Stimulated activated CD8-positive, alpha-beta memory T cell treated with anti-CD3 and anti-CD28 coated beads, Interleukin-15, amount 100 ng/mL, for 4 hours (primary cell): ENCODE data around the gene HIGD1B.
A peak's percentile ranks its signal among the peaks of the same experiment; 100 is the strongest.

Experiments
- DNase-seq, 2 donors: peaks; one replicate each; pipeline ENCODE4 v3.0.0-alpha.2; 2020; ENCODE audit warnings: low read depth in 2 of 2

HIGD1B gene

GRCh38 chr17:44837196-44837595 is 10.5 kb upstream of the HIGD1B start:
- no peak for DNase-seq

- no peak for DNase-seq
Measured at GRCh38 chr17:44840274-44840673, 7.4 kb upstream of the HIGD1B start.

DNA sequence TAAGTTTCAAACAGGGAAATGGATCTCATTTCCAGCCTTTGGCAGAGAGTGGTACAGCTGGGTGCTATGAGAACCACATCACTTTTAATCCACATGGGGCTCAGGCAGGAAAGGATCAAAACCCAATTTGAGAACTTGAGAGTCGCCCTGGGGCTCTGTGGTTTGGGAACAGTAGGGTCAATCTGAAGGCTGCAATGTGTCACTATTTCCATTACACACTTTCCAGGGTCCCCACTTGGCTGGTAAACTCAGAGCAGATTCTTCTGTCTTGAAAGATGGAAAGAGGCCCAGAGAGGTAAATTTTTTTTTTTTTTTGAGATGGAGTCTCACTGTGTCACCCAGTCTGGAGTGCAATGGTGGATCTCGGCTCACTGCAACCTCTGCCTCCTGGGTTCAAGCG is 6.7 kb upstream of the HIGD1B start:
- DNase-seq = no peak

GRCh38 chr17:44842748-44843147 is 4.9 kb upstream of the HIGD1B start:
- DNase-seq = no peak

- no peak for DNase-seq
Measured at GRCh38 chr17:44844390-44844830, 3.3 kb upstream of the HIGD1B start.

DNA sequence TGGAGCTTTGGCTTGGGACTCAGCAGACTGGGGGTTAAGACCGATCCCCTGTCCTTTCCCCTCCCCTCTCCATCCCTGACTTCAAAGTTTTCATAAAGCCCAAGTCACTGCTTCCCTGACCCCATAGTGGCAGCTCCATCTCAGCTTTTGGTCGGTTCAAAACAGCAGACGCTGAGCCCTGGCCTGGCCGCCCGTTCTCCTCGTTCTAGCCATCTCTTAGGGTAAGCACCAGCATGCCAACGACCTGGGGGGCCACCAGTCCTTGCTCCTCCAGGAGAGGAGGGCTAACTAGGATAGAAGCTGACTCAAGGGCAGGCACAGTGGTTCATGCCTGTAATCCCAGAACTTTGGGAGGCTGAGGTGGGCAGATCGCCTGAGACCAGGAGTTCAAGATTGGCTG is 1.5 kb upstream of the HIGD1B start:
- no peak for DNase-seq

- DNase-seq = no peak
Measured at GRCh38 chr17:44848257-44848795, 643 bp downstream of the HIGD1B start.

DNA sequence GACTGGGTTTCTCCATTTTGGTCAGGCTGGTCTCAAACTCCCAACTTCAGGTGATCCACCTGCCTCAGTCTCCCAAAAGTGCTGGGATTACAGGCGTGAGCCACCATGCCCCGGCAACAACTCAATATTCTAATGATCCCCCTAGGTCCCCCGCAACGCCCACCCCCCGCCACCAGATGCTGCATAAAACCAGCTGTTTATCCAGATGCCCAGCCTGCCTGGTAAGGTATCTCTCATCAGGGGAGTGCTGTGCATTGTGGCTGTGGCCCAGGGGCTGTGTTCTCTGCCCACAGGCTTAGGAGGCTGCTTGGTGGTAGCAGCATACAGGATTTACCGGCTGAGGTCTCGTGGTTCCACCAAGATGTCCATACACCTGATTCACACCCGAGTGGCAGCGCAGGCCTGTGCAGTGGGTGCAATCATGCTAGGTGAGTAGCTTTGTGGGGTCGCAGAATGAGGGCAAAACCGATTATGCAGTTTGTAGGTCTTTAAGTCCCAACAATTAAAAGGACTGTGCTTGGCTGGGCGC is 1.3 kb downstream of the HIGD1B start:
- DNase-seq = no peak

DNA sequence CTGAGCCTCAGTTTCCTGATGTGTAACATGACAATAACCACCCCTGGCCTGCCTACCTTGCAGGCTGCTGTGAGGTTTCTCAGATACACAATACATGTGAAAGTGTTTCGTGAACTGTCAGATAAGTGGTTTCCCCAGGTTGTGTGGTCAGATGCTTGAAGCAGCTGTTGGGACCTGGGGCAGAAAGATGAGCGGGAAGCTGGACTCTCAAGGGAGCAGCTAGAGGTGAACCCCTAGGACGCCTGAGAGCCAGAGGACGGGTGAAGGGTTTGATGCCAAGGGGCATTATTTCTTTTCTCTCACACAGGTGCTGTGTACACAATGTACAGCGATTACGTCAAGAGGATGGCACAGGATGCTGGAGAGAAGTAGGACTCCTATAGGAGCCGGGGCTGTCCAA is 2.3 kb downstream of the HIGD1B start:
- no peak for DNase-seq

GRCh38 chr17:44850612-44851011 is 2.9 kb downstream of the HIGD1B start:
- no peak for DNase-seq

DNA sequence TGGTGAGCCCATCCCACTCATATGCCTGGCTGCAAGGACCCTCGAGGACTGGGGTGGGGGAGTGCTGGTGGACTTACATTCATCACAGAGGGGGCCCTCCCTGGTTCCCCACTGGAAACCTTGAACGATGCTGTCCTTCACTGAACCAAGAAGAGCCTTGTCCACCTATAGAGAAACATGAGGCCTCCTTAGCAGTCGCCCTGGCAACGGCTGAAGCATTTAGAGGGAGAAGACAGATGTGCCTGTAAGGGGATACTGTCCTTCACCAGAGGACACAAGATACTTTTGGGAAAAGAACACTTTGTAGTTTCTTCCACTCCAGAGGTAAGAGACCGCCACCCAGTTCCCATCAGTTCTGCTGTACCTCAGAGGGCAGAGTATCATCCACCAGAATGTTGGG is 6.5 kb downstream of the HIGD1B start:
- DNase-seq = no peak

DNA sequence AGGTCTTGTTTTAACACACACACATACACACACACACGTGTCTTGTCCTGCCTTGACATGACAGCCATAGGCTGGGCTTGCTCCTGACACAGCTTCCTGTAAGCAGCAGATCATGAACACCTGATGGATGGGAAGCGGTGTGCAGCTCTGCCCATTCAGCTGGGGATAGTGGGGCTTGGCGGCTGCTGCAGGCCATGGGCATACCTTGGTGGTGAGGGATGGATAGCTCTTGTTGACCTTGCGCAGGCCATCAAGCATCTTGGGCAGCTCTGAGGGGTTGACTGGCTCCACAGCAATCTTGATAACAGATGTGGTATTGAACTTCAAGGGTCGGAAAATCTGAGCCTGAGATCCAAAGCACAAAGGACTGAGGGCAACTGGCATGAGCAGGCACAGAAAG is 12.0 kb downstream of the HIGD1B start:
- no peak for DNase-seq

DNA sequence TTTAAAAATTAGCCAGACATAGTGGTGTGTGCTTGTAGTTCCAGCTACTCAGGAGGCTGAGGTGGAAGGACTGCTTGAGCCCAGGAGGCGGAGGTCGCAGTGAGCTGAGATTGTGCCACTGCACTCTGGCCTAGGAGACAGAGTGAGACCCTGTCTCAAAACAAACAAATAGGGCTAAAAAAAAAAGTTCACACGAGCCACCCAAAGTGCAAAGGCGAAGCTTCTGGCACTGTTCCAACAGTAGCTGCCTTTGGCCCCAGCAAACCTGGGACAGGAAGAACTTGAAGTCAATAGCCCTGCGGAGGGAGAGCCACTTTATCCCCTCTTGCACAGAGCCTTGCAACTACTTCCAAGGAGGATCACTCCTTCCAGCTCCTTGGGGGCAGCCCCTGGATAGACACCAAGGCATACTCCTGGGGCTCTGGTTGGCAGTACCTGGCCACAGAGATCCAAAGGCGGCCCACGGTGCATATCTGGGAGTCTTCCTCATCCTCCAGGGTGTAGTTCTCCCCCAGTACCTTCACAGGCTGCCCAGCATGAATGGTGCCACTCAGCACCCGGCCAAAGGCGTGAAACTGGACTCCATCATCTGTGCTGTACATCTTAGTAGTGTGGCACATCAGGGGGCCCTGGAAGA is 14.7 kb downstream of the HIGD1B start:
- DNase-seq = no peak

DNA sequence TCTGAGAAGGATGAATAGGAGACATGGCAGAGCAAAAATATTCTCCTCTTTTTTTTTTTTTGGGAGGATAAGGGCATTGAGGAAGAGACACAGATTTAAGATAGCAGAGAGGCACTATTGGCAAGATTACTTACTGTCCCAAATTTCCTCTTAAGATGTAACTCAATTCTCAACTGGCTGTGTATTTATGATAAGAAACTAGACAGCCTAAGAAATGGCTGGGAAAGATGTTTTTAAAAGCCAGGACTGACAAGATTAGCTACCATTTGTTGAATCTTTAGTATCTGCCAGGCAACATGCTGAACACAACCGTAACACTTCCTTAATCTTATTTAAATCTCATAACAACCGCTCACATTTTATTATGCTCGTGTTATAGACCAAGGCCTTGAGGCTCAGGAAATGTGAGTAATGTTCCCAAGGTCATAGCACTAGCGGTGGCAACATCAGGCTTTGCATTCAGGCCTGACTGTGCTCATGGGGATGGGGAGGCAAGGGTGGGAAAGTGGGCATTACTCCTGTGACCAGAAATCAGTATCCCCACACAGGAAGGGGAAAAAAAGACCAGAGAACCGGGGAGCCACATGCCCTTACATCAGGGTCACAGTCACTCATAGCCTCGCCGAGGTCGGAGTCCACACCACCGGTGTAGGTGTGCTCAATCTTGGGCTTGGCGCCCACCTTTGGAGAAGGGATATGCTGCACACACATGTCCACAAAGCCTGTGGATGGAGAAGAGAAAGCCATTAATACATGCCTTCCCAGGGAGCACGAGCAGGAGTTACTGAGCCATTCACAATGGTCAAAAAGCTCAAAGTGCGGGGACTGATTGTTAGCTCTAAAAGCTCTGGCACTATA is 15.6 kb downstream of the HIGD1B start:
- no peak for DNase-seq

DNA sequence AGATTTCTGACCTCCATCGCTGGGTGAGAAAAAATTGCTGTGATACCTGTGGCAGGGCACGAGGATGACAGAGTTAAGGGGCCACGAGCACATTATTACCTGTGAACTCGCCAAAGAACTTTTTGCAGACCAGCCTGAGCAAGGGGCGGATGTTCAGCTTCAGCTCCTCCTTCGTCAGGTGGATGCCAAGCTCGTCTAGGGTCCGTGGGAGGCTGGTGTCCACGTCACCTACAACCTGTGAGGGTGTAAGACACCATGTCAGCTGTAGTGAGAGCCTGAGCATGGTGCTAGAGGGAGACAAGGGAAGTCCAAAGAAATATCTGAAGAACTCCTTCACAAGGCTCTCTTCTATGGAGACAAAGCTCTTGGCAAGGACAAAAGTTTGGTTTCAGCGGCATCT is 17.1 kb downstream of the HIGD1B start:
- no peak for DNase-seq

DNA sequence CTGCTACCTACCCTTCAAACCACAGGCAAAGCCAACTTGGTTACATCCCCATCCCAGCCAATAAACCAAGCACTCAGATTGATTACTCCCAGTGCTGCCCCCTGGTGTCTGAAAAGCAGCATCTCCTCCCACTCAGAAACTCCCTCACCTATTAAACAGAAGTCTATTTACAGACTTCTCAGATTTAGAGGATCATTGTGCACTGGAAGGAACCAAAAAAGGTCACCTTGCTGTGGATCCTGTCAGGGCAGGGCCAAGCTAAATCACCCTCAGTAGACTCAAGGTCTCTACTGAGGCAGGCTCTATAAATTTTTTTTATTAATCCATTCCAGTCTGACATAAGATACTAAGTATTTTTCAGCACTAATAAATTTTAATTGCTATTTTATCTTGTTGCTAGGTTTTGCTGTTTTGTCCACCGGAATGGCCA is 17.6 kb downstream of the HIGD1B start:
- peak; percentile 8 to 38 for DNase-seq

GRCh38 chr17:44865931-44866330 is 18.2 kb downstream of the HIGD1B start:
- DNase-seq = no peak

GRCh38 chr17:44867841-44868240 is 20.2 kb downstream of the HIGD1B start:
- no peak for DNase-seq

DNA sequence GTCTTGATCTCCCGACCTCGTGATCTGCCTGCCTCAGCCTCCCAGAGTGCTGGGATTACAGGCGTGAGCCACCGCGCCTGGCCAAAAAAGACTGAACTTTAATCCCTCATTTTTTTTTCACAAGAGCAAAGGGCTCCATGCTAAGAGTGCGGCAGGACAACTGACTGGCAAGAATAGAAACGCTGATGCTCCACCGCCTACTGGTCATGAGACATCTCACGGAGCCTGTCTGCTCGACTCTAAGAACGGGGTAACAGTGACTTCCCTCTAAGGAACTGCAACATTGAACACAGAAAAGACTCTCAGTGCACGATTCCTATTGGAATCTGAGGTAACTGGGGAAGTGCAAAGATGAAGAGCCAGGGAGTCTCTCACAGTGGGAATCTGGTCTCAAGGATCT is 23.9 kb downstream of the HIGD1B start:
- DNase-seq = no peak

GRCh38 chr17:44872131-44872768 is 24.6 kb downstream of the HIGD1B start:
- DNase-seq = no peak

GRCh38 chr17:44875761-44876160 is 28.1 kb downstream of the HIGD1B start:
- no peak for DNase-seq

- no peak for DNase-seq
Measured at GRCh38 chr17:44877121-44877520, 29.4 kb downstream of the HIGD1B start.
